Stimulated activated CD8-positive, alpha-beta memory T cell treated with anti-CD3 and anti-CD28 coated beads, Interleukin-12 subunit alpha, Interleukin-12 subunit beta, amount 100 ng/mL, for 24 hours (primary cell): ENCODE results near the gene DESI1.
"Not testable (repeated sequence)": the region's sequence is repeated elsewhere in the genome, so short reads cannot be mapped to it uniquely, and the experiment has no call there.

Source experiments
- DNase-seq: peaks from one replicate; pipeline ENCODE4 v3.0.0-alpha.2; 2020; ENCODE audit errors: extremely low read depth

DESI1 gene

GRCh38 chr22:41634610-41635009, 13.8 kb upstream of the DESI1 start:
- DNase-seq, result not testable (repeated sequence)

GRCh38 chr22:41631615-41632014, 10.8 kb upstream of the DESI1 start:
- not testable (repeated sequence) for DNase-seq

GRCh38 chr22:41631115-41631514, 10.3 kb upstream of the DESI1 start:
- DNase-seq, result not testable (repeated sequence)

GRCh38 chr22:41625577-41625976, 4.7 kb upstream of the DESI1 start:
- no peak for DNase-seq

GRCh38 chr22:41621911-41622179, 1.0 kb upstream of the DESI1 start:
- DNase-seq, result no peak

GRCh38 chr22:41621099-41621910, 462 bp upstream of the DESI1 start, which contains the start of gene XRCC6:
Gene XRCC6, plus strand, starts transcription at chr22:41621295. Its CDS starts 710 bp downstream, at chr22:41622005.
- peak; percentile 98 for DNase-seq

- no peak for DNase-seq
These were observed 759 bp downstream of the DESI1 start for GRCh38 chr22:41619979-41620588.

- no peak for DNase-seq
These were observed 7.4 kb downstream of the DESI1 start for GRCh38 chr22:41613456-41613855.

GRCh38 chr22:41612603-41613306, 8.1 kb downstream of the DESI1 start:
- no peak for DNase-seq

- no peak for DNase-seq
These were observed 12.5 kb downstream of the DESI1 start for GRCh38 chr22:41608386-41608785.

GRCh38 chr22:41603873-41604332, 16.9 kb downstream of the DESI1 start:
- DNase-seq, result peak; percentile 33

GRCh38 chr22:41600976-41601375, 19.9 kb downstream of the DESI1 start:
- DNase-seq, result no peak

- DNase-seq, result no peak
These were observed 21.8 kb downstream of the DESI1 start for GRCh38 chr22:41598891-41599635.

- no peak for DNase-seq
These were observed 22.8 kb downstream of the DESI1 start for GRCh38 chr22:41598081-41598480.

GRCh38 chr22:41597635-41597953, 23.2 kb downstream of the DESI1 start:
- no peak for DNase-seq

- no peak for DNase-seq
These were observed 23.8 kb downstream of the DESI1 start for GRCh38 chr22:41596776-41597634.

- DNase-seq, result no peak
These were observed 25.1 kb downstream of the DESI1 start for GRCh38 chr22:41595703-41596102.

- not testable (repeated sequence) for DNase-seq
These were observed 27.4 kb downstream of the DESI1 start for GRCh38 chr22:41593336-41593960.

GRCh38 chr22:41589391-41590241, 31.2 kb downstream of the DESI1 start, which contains the start of gene PMM1:
Gene PMM1, minus strand, starts transcription at chr22:41589840. Its CDS starts 35 bp downstream, at chr22:41589805.
- DNase-seq, result peak; percentile 100

GRCh38 chr22:41587347-41587723, 33.5 kb downstream of the DESI1 start:
- no peak for DNase-seq
